Keratinocyte (primary cell): Measurements from ENCODE around the gene C18orf32.
"Not testable (repeated sequence)": the region's sequence is repeated elsewhere in the genome, so short reads cannot be mapped to it uniquely, and the experiment has no call there.

Experiments
- CTCF ChIP-seq, 3 experiments: IDR thresholded peaks in 1 of 3; conservative IDR thresholded peaks in 1 of 3; optimal IDR thresholded peaks in 1 of 3; 2 replicates in 2 of 3; 3 replicates in 1 of 3; pipeline versions ENCODE3 to v1.5.1; 2011; ENCODE audit warnings: low read length in 3 of 3, mild to moderate bottlenecking in 3 of 3, moderate library complexity in 2 of 3, control low read depth in 1 of 3, inconsistent platforms in 1 of 3; ENCODE audit not compliant: insufficient read depth in 2 of 3; ENCODE audit errors: extremely low read depth in 1 of 3
- EZH2 ChIP-seq: IDR thresholded peaks from one replicate; pipeline ENCODE4 v1.6.1; 2012; ENCODE audit warnings: inconsistent platforms, mild to moderate bottlenecking, low read length, moderate library complexity

GRCh38 chr18:49523580-49524093 lies 36.6 kb upstream of the C18orf32 start:
- not testable (repeated sequence) for TF ChIP-seq CTCF (optimal IDR thresholded peaks at IDR 0.05 in 1 of 3, IDR thresholded peaks at IDR 0.05 in 1 of 3, conservative IDR thresholded peaks at IDR 0.05 in 1 of 3; ENCODE audit: extremely low read depth in 1 of 3, insufficient read depth in 2 of 3, low read length in 3 of 3); EZH2
